Activated CD4-positive, alpha-beta T cell treated with anti-CD3 and anti-CD28 coated beads, Interleukin-2, amount 50 U/mL, for 4 hours (primary cell): ENCODE measurements around the gene EPHA6.
"Not testable (repeated sequence)": the region's sequence is repeated elsewhere in the genome, so short reads cannot be mapped to it uniquely, and the experiment has no call there.

Experiments
- DNase-seq, 2 experiments: peaks; one replicate each; pipeline ENCODE4 v3.0.0-alpha.2; 2020

The EPHA6 gene

DNA sequence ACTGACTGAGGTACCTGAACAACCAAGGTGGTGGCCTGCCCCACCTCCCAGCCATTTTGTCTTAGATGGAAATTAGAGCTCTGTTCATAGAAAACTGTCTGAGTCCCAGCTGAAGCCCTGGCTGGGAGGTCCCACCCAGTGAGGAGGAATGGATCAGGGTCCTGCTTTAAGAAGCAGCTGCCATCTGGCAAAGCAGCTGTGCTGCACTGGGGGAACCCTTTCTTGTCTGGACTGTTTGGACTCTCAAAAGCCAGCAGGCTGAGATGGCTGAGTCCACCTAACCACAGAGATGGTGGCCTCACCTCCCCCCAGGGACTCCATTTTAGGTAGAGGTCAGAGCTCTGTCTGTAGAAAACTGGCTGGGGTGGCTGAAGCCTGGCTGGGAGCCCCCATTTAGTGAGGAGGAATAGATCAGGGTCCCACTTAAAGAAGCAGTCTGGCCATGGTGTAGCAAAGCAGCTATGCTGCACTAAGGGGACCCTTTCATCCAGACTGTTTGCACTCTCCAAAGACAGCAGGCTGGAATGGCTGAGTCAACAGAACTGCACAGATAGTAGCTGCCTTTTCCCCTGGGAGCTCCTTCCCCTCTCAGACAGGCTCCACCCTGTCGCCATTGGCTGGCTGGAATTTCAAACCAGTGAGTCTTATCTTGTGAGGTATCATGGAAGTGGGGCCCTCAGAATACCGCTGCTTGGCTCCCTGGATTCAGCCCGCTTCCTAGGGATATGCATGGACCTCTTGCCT is 116.9 kb downstream of the EPHA6 start:
- DNase-seq: no peak

DNA sequence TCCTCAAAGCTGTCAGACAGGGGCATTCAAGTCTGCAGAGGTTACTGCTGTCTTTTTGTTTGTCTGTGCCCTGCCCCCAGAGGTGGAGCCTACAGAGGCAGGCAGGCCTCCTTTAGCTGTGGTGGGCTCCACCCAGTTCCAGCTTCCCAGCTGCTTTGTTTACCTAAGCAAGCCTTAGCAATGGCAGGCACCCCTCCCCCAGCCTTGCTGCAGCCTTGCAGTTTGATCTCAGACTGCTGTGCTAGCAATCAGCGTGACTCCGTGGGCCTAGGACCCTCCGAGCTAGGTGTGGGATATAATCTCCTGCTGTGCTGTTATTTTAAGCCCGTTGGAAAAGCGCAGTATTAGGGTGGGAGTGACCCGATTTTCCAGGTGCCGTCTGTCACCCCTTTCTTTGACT is 127.7 kb downstream of the EPHA6 start:
- not testable (repeated sequence) for DNase-seq

DNA sequence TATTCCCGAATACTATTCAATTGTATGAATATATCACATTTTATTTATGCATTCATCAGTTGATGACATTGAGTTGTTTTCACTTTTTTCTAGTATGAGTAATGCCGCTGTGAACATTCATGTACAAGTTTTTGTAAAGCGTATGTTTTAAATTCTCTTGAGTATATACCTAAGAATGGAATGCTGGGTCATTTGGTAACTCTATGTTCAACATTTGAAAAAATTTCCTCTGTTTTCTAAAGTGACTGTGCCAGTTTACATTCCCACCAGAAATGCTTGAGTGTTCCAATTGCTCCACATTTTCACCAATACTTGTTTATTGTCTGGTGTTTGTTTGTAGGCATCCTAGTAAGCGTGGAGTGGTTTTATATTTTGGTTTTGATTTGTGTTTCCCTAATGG is 144.5 kb downstream of the EPHA6 start:
- no peak for DNase-seq

DNA sequence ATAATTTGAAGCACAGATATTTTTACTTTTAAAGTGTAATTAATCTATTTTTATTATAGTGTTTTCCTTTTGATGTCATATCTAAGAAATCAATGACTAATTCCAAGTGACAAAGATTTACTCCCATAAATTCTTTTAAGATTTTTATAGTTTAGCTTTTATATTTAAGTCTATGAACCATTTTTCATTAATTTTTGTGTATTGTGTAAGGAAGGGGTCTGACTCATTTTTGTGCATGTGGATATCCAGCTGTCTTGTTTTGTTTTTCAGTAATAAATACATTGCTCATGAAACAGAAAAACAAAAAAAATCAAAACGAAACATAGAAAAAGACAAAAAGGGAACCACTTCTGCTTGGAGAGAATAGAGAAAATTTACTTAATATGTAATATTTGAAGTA is 145.1 kb downstream of the EPHA6 start:
- DNase-seq: no peak

DNA sequence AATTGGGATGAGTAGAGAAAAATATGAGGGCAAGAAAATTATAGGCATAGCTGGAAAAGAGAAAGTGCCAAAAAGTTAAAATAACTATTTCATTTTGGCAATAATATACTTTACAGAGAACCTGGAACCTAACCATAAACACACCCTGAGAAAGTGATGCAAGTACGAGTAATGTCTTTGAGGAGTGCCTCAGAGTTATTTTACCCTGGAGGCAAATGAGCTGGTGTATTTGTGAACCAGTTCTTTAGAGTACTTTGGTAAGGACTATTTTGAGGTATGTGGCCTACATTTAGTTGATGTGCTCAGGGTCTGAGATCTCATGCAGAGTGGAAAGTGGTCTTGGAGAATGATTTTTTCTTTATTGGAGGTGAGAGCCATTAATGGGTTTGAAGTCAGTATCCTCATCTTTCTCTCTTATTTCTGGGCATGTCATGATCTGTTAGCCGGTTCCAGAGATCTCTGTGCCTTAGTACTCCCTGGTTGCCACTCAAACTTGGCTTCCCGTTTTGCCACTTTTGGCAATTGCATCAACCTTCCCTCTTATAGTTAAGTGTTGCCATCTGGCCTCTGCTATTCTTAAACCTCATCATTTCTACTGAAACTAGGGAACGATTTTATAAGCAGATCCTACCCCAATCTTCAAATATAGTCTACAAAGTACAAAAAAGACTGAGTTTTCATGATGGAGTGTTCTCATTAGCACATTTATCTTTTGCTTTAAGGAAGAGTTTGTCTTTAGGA is 145.7 kb downstream of the EPHA6 start:
- DNase-seq: no peak

DNA sequence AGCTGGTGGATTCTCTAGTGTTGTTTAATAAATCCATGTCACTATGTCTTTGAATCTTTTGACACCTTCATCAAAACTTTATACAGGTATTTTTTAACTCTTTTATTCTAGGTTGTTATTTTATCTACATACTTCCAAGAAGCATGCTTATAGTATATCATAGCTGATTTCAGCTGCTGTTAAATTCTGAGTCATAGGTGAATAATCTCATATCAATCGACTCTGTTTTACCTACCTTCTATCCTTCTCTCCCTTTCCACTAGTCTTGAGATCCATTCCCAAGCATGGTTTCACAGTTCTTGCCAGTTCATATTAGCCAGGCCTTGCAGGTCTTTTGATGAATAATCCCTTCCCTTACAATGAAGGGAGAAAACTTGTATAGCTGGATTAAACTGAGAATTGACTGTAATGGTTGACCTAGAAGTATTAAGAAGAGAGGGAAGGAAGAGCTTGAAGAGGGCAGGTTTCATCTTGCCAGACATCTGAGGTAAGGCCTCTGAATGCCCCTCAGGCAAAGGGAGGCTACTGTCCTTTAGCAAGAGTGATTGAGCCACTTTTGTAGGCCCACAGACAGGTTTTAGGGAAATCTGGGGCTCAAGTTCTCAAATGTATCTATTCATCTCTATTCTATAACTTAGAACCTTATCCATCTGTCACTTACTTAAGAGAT is 146.4 kb downstream of the EPHA6 start:
- no peak for DNase-seq

DNA sequence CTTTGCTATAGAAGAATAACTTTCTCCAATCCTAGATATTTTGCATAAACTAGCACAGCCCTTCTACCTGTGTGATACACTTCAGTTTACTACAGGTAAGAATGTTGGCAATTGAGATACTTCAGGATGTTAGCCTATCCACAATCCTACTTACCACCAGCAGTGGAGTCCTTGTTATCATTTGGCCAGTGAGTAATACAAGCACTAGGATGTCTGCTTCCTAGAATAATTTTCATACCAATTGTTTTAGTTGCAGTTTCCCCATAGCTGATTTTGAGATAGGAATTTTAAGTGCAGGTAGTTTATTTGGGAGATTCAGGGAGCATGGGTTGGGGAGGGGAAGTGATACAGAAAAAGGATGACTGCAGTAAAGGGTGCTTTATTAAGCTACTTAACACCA is 147.2 kb downstream of the EPHA6 start:
- no peak for DNase-seq

DNA sequence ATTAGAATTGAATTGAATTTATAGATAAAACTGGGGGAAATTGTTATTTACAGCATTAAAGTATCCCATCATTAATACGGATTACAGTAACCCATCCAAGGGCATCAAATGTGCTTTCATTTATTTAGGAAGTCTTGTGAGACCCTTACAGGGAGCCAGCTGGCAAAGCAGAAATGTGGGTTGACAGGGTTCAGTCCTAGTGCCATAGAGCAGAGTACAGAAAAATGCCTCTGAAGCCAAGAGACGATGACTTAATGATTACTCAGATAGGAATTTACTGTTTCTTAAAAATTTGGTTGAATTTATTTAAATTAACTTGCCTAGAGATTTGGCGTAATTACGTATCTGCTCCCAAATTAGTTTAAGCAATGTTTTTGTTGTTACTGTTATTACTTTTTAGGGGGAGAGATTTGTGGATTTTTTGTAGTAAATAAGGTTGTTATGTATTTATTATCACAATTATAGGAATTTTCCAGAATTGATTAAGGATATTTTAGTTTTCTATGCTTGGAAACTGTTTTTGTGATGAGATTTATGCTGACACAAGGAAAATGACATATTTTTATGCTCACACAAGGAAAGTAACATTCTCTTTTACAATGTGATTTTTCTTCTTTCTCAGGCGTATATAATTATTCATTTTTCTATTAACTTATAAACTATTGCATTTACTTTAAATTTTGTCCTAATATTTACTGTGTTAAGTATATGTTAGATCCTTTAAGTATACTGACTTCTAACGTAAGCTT is 152.0 kb downstream of the EPHA6 start:
- no peak for DNase-seq

DNA sequence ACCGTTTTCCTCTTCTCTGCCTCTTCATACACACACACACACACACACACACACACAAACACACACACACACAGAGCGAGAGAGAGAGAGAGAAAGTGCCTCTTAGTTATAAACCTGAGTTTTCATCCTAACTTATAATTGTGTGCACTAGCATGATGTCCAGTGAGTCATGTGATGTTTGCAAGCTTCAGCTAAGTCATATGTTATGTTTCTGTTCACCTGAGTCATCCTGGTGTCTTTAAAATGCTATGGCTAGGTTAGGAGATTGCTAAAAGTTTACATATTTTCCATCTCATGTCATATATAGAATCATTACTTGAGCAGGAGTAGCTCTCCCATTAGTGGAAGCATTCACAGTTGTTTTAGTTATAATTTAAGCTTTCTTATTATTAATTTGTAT is 155.8 kb downstream of the EPHA6 start:
- no peak for DNase-seq

DNA sequence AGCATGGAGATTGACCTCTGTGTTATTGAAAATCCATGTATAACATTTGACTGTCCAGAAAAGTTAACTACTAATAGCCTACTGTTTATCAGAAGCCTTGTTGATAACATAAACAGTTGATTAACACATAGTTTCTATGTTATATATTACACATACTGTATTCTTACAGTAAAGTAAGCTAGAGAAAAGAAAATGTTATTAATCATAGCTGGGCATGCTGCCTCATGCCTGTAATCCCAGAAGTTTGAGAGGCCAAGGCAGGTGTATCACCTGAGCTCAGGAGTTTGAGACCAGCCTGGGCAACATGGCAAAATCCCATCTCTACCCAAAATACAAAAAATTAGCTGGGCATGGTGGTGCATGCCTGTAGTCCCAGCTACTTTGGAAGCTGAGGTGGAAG is 163.3 kb downstream of the EPHA6 start:
- no peak for DNase-seq

DNA sequence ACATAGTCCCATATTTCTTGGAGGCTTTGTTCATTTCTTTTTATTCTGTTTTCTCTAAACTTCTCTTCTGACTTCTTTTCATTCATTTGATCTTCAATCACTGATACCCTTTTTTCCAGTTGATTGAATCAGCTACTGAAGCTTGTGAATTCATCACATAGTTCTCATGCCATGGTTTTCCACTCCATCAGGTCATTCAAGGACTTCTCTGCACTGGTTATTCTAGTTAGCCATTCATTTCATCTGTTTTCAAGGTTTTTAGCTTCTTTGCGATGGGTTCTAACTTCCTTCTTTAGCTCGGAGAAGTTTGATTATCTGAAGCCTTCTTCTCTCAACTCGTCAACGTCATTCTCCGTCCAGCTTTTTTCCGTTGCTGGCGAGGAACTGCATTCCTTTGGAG is 169.3 kb downstream of the EPHA6 start:
- DNase-seq: not testable (repeated sequence)

DNA sequence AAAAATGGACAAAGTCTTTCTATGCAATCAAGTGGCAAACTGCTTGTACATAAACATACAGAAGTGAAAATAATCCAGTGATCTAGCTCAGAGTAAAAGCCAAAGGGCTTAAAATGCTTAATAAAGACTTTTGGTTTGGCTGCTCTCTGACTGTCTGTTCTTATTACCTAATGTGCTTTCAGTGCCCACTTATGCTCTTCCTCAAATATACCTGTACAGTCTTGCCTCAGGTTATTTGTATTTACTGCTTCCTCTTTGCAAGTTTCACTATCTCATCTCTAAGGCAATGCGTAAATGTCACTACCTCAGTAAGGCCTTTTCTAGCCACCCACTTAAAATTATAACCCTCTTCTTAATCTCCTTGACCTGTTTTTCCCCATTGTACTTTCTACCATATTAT is 171.8 kb downstream of the EPHA6 start:
- no peak for DNase-seq

DNA sequence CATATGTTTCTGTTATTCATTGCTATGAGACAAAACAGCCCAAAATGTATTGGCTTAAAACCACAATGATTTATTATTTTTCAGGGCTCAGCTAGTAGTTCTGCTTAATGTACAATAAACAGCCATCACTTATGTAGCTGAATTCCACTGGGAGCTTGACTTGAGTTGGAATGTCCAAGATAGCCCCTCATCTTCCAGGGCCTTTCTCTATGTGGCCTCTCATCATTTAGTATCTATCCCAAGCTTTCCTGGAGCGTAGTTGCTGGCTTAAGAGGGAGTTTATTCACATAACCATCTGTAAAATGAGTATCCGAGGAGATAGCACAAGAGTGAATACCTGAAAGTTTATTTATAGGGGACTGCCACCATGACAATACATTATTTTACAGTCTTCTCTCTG is 176.8 kb downstream of the EPHA6 start:
- no peak for DNase-seq

DNA sequence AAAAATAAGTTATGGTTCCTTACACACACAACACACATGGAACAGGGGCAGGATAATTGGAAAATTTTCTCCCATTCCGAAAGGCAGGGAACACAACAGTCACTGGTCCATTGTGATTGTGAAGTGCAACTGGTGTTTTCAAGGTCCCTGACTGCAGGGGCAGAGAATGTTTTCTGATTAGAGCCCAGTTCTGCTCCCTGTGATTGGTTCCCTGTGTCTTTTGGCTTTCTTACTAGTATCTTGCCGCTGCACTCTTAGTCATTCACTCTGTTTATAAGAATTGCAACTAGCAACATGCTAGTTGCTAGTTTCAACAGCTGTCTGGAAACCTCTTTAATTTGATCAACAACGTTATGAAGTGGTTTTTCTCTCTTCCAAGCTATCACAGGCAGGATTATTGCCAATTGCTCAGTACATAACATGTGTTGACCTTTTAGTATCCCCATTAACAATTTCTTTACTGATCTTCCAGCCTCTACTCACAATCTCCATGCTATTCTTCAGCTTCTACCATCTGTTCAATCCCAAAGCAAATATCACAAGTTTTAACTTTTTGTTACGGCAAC is 177.5 kb downstream of the EPHA6 start:
- DNase-seq: no peak

DNA sequence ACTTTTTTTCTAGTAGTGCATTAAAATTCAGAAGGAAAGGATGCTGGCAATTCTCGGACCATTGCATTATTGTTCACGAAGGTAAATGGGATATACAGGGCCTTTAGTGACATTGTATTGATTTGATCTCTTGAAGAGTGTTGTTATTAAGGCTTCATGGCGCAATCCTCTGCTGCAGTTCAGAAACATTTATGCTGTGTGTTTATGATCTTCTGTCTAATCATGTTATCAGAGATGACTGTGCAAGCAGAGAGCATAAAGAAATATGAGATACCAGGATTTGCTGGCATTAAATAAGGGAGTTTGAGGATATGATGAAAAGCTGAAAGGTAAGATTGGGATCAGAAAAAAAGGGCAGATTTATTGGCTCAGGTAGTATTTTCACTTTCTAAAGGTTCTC is 180.6 kb downstream of the EPHA6 start:
- no peak for DNase-seq

DNA sequence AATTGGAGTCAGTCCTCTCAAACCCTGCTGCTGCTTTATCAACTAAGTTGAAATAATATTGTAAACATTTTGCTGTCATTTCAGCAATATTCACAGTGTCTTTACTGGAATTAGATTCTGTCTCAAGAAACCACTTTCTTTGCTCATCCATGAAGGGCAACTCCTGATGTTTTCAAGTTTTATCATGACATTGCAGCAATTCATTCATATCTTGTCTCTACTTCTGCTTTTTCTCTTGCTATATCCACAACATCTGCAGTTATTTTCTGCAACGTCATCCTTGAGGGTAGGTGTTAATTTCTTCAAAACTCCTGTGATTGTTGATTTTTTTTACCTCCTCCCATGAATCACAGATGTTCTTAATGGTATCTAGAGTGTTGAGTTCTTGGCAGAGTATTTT is 181.6 kb downstream of the EPHA6 start:
- DNase-seq: no peak

DNA sequence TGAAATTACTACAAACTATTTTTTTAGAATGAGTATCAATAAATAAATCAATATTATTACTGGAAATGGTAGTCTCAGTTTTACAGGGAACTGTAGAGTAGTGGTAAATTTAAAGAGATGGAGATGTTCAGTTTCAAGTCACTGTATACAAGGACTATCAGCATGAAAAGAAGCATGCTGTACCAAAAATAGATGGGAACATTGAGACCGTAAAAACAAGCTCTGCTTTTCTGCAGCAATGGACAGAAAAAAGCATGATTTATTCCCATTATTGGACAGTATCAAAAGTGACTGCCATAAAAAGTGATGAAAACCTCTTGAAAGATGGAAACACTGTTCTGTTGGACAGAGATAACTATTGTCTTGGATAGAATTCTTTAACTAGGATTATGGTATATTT is 187.2 kb downstream of the EPHA6 start:
- no peak for DNase-seq

DNA sequence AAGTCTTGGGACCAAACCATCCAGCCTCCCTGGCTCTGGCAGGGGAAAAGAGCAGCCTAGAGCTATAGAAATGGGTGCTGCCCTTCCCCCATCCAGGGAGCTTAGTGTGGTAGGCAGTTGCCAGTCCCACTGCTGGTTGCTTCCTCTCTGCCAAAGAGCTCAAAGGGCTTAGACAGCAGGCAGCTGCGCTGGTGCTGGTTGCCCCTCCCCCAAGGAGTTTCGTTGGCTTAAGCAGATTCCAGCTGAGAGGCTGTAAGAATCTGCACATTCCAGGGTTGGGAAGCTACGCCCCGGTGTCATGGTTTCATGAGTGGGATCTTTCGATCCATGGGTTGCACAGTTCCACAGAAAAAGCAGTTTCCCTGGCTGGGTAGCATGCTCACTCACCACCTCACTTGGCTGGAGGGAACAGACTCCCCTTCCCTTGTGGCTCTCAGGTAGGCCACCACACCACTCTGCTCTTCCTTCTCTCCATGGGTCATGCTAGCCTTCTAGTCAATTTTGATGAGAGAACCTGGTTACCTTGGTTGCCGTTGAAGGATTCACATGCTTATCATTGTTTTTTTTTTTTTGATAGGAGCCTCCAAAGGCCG is 195.1 kb downstream of the EPHA6 start:
- DNase-seq: no peak

DNA sequence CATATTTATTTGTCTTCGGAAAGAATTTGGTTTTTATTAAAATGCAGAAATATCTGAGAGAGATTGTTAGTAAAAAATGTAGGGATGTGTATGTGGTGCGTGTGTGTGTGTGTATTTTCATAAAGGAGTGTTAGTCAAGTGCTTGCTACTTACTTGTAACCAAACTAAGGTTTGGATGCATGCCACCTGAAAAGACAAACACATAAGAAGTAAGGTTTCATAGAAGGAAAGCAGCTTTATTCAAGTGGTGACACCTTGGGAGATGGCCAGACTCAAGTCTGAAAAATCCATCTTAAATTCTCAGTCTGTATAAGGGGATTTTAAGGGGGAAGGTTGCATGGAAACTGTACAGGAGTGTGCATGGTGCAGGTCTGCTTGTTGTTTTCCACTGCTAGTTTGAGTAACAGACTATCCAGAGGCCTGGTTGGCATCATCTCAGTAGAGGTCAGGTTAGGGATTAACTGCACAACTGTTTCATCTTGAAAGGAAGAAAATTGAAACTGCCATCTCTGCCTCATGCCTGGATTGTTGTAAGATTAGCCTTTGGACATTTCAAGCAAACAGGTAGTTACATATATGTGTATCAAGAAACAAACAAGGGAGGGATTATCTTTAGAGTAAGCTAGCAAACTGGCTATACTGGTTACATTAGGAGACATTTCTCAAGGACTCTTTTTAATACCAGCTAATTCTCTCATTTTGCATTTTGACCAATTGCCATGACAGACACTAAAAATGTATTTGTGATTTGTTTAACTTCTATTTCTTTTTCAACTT is 196.7 kb downstream of the EPHA6 start:
- no peak for DNase-seq

DNA sequence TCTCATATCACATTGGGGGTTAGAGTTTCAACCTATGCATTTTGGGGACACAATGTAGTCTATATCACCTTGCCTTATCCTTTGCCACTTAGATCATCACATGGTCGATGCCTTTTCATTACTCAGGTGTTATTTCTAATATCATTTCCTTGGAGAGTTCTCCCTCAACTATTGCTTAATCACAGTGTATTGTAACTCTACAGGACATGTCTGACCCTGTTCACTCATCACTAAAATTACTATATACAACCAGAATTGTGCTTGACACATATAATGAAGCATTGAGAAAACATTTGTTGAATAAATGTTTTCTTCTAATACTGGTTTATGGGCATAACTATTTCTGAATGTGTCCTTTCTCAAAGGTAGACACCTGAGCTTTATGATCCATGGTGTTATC is 207.4 kb downstream of the EPHA6 start:
- no peak for DNase-seq

DNA sequence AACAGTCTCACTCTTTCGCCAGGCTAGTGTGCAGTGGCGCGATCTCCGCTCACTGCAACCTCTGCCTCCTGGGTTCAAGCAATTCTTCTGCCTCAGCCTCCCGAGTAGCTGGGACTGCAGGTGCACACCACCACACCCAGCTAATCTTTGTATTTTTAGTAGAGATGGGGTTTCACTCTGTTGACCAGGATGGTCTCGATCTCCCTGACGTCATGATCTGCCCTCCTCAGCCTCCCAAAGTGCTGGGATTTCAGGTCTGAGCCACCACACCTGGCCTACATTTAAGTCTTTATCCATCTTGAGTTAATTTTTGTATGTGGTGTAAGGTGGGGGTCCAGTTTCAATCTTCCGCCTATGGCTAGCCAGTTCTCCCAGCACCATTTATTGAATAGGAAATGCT is 211.2 kb downstream of the EPHA6 start:
- DNase-seq: not testable (repeated sequence)

DNA sequence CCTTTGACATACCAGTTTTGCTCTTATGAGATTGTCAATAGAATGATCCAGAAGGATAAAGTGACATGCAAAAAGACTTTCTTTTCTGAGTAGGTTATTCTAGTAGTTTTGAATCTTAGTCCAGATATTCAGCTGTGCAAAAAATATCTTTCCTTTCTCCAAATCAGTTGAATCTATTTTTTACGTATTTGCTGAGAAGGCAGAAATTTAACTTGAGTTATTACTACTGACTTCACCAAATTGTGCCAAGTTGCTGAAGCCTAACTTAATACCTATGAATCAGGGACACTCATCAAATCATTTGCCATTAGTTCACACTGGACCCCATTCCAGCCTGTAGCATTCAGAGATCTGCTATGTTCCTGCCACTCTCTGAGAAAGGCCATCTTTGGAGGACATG is 215.6 kb downstream of the EPHA6 start:
- no peak for DNase-seq
